Skin epidermis (tissue), 12 donors: ENCODE measurements around the gene IFITM10.
A peak's percentile ranks its signal among the peaks of the same experiment; 100 is the strongest.
"Not testable (repeated sequence)": the region's sequence is repeated elsewhere in the genome, so short reads cannot be mapped to it uniquely, and the experiment has no call there.

ENCODE experiments used
- H3K27ac ChIP-seq, 21 experiments: fragments of 200-600 bp; sonication (generic) in 11 of 21; one replicate each; pipeline ENCODE4 v1.5.0; 2020; ENCODE audit warnings: mild to moderate bottlenecking in 3 of 21, inconsistent platforms in 2 of 21, moderate library complexity in 2 of 21
- H3K4me3 ChIP-seq, 7 experiments: fragments of 200-600 bp; sonication (generic) in 2 of 7; one replicate each; pipeline ENCODE4 v1.5.0; 2020; ENCODE audit warnings: inconsistent platforms in 2 of 7, mild to moderate bottlenecking in 2 of 7, moderate library complexity in 1 of 7

The IFITM10 gene

GRCh38 chr11:1702506-1702905, 47.9 kb downstream of the IFITM10 start:
- no peak overlapping the region for H3K27ac ChIP-seq

GRCh38 chr11:1701091-1701807, 49.1 kb downstream of the IFITM10 start:
- no peak overlapping the region for H3K4me3 ChIP-seq
- H3K27ac ChIP-seq: no peak overlapping the region

More at GRCh38 chr11:1702506-1702905, 47.9 kb downstream of the IFITM10 start:
- no peak overlapping the region for H3K4me3 ChIP-seq

DNA sequence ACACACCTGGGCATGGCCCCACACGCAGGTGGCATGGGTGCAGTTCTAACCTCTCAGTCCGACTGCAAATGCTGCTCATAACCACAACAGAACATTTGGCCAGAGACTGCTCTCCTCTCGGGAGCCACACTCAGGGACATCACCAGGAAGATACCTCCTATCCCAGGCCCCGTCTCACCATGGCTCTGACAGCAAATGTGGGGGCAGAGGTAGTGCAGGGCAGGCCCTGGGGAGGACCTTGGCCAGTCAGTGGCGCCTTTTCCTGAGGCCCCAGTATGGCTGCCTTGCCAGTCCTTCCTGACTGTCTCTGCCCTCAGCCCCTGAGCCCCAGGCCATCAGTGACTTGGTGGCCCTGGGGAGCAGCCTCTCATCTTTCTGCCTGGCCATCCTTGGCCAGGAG, 50.6 kb downstream of the IFITM10 start:
- Histone ChIP-seq H3K4me3 (no peak overlapping the region), H3K27ac (no peak overlapping the region)

DNA sequence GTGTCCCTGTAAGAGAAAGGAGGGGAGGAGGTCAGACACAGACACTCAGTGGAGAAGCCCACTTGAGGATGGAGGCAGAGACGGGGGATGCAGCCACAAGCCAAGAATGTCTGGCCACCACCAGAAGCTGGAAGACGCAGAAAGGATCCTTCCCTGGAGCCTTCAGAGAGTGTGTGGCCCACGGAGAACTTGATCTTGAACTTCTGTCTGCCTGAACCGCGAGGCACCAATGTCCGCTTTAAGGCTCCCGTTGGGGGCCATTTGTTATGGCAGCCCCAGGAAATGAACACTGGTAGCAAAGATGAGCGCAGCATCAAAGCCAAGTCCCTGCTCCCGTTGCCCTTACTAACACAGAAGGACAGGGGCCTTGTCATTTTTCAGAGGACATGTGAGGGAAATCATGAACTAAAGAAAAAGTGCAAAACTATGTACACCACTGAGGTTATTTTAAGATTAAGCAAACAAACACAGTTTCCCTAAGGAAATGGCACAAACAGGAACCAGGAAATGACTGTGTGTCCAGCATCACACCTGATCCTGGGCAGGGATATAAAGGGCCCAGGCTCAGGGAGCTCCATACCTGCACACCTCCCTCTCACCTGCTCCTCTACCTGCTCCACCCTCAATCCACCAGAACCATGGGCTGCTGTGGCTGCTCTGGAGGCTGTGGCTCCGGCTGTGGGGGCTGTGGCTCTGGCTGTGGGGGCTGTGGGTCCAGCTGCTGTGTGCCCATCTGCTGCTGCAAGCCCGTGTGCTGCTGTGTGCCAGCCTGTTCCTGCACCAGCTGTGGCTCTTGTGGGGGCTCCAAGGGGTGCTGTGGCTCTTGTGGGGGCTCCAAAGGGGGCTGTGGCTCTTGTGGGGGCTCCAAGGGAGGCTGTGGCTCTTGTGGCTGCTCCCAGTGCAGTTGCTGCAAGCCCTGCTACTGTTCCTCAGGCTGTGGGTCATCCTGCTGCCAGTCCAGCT, 53.5 kb downstream of the IFITM10 start, which contains the start of gene KRTAP5-6:
KRTAP5-6 (plus strand) TSS at position 588 of the 963 bp plus-strand sequence; CDS start at position 639, 51 bp downstream.
- Histone ChIP-seq H3K4me3 (no peak within 1 kb of the TSS), H3K27ac (no peak within 1 kb of the TSS)

DNA sequence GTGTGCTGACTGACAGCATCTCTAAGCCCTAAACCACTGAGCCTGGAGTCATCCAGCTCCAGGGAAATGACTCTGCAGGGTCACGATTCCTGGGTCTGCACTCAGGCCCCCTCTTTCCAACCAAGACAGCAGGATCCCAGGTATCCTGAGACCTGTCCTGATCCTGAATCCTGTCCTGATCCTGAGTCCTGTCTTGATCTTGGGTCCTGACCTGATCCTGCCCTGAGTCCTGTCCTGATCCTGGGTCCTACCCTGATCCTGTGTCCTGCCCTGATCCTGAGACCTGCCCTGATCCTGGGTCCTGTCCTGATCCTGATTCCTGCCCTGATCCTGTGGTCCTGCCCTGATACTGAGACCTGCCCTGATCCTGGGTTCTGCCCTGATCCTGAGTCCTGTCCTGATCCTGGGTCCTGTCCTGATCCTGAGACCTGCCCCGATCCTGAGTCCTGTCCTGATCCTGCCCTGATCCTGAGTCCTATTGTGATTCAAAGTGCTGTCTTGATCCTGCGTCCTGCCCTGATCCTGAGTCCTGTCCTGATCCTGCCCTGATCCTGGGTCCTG, 54.8 kb downstream of the IFITM10 start:
- no peak overlapping the region for H3K4me3 ChIP-seq
- no peak overlapping the region for H3K27ac ChIP-seq

DNA sequence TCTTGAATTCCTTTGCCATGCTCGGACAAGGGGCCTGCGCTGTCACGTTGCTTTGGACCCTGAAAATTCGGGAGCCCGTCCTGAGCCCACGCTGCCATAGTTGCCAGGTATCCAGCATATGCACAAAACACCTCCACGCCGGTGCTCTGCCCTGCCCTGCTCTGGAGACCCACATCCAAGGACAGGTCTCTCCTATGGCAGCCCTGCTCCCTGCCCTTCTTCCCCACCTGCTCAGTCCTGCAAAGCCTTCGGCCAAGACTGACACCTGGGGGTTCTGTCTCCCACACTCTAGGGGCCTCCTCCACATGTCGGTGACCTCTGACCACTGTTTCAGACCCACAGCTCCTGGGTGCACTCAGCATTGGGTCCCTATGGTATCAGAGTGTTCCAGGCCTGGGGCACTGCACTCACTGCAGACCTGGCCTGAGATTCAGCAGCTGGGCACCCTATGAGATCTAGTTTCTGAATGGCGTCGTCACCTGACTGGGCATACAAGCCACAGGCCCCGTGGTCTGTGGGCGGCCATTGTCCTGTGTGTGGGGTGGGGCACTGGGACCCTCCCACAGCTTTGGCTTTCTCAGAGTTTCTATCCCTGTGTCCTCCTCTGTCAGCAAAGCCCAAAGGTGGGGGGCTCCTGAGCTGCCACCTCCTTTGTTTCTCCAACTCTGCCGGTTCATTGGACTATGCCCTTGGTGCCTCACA, 55.4 kb downstream of the IFITM10 start:
- Histone ChIP-seq H3K27ac (no peak overlapping the region), H3K4me3 (no peak overlapping the region)

DNA sequence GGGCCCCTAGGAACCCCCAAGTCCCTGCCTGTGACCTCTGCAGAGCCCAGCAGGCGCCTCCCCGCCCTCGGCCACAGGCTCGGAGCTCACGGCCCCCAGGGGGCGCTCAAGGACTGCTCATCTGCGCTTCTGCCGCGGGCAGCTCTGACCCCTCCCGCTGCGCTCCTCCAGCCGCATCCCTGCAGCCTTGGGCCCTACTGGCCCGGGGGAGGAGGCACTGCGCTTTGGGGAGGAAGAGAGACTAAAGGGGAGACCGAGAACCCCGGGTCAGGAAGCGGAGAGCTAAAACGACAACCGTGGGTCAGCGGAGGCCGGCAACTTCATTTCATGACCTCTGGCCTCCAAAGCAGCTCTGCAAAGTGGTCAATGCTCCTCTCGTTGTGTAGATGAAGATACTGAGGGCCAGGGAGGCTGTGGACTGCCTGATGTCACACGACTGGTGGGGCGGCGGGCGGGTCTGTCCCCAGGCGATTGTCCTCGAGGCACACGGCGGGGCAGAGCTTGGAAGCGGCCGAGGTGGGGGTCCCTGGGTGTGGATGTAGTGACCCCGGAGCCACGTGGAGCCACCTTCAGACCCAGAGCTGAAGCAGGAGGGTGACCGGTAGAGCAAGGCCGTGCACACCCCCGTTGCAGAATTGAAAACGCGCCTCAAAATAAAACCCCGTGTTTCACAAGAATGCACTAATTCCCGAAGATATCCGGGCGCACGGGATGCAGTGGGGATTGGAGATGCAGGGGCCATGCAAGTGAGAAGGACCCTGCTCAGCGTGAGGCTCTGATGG, 56.1 kb downstream of the IFITM10 start:
- Histone ChIP-seq H3K4me3 (peak overlapping the region in 4 of 7 experiments; percentile 19 to 45 (median 24)), H3K27ac (peak overlapping the region in 8 of 21 experiments; percentile 8 to 76 (median 52))

- Histone ChIP-seq H3K27ac (peak overlapping the region in 11 of 21 experiments; percentile 1 to 76 (median 43)), H3K4me3 (peak overlapping the region in 4 of 7 experiments; percentile 19 to 45 (median 24))
These were observed 56.9 kb downstream of the IFITM10 start for GRCh38 chr11:1693327-1694063.

- Histone ChIP-seq H3K4me3 (peak overlapping the region in 1 of 7 experiments; percentile 19), H3K27ac (no peak overlapping the region)
These were observed 57.6 kb downstream of the IFITM10 start for GRCh38 chr11:1692708-1693326.

- Histone ChIP-seq H3K27ac (no peak overlapping the region), H3K4me3 (no peak overlapping the region)
These were observed 58.3 kb downstream of the IFITM10 start for GRCh38 chr11:1691878-1692707.

GRCh38 chr11:1691026-1691877, 59.1 kb downstream of the IFITM10 start:
- H3K4me3 ChIP-seq: no peak overlapping the region
- H3K27ac ChIP-seq: no peak overlapping the region

- Histone ChIP-seq H3K27ac (no peak overlapping the region), H3K4me3 (no peak overlapping the region)
These were observed 60.0 kb downstream of the IFITM10 start for GRCh38 chr11:1690167-1691025.

GRCh38 chr11:1689250-1690166, 60.9 kb downstream of the IFITM10 start:
- H3K27ac ChIP-seq, H3K4me3 ChIP-seq: not testable (repeated sequence)

DNA sequence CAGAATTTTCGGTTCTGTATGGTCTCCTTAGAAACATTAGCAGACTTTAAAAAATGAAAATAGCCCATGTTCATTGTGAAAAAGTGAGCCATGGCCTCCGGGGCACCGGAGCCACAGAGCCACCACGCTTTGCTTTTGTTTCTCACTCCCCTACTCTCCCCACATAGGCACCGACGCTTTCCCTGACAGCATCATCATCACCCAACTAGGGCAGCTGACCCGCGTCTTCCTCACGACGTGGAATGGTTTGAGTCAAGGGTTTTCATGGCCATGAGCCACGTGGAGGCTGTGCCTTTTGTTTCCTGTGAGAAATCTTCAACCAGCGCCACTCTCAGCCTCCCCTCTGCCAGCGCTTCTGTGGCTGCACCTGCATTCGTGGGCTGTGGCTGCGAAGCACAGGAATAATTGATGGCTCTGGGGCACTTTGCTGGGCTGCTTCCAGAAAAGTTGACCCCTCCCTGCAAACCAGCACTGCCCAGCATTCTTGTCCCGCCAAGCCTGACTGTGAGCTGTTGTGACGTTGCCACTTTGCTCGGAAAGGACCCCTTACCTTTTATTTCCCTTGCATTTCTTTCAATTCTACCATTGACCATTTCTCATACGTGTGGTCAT, 62.0 kb downstream of the IFITM10 start:
- not testable (repeated sequence) for H3K4me3 ChIP-seq, H3K27ac ChIP-seq
